Heart left ventricle (tissue), 16 donors: ENCODE results near the gene TNFSF11. TPM values are rescaled to one million over a fixed set of nuclear protein-coding genes. Genes with fewer than 3 reads are reported as not detected.

Source experiments
- ATAC-seq, 4 donors: fragments of 200-7000 bp; cut with Tn5 transposase; one replicate each; pipeline ENCODE4 v1.9.1; 2020 to 2022; ENCODE audit warnings: moderate library complexity in 4 of 4, mild to moderate bottlenecking in 3 of 4, moderate number of reproducible peaks in 1 of 4
- DNase-seq, 5 donors: peaks; one replicate each; pipeline ENCODE4 v3.0.0-alpha.2; 2020
- H3K27ac ChIP-seq, 12 donors: fragments of 200-600 bp; sonication (generic) in 4 of 12; one replicate each; pipeline versions ENCODE4 v1.5.0 to v1.8.0; 2016 to 2022; ENCODE audit warnings: mild to moderate bottlenecking in 2 of 12
- H3K27me3 ChIP-seq, 9 donors: fragments of 200-600 bp; sonication (generic) in 2 of 9; one replicate each; pipeline versions ENCODE4 v1.5.1 to v1.8.0; 2016 to 2022; ENCODE audit warnings: mild to moderate bottlenecking in 3 of 9
- H3K36me3 ChIP-seq, 9 donors: fragments of 200-600 bp; sonication (generic) in 2 of 9; one replicate each; pipeline versions ENCODE4 v1.5.0 to v1.8.0; 2018 to 2022; ENCODE audit warnings: mild to moderate bottlenecking in 2 of 9
- H3K4me1 ChIP-seq, 12 donors: fragments of 200-600 bp; sonication (generic) in 4 of 12; one replicate each; pipeline versions ENCODE4 v1.5.0 to v1.8.0; 2016 to 2022; ENCODE audit warnings: mild to moderate bottlenecking in 3 of 12
- H3K4me3 ChIP-seq, 12 donors: fragments of 200-600 bp; sonication (generic) in 4 of 12; one replicate each; pipeline versions ENCODE4 v1.5.0 to v1.8.0; 2017 to 2022; ENCODE audit warnings: mild to moderate bottlenecking in 9 of 12, moderate library complexity in 4 of 12
- H3K9me3 ChIP-seq, 12 donors: fragments of 200-600 bp; sonication (generic) in 4 of 12; one replicate each; pipeline versions ENCODE4 v1.5.0 to v1.8.0; 2016 to 2022; ENCODE audit warnings: mild to moderate bottlenecking in 1 of 12
- POLR2A ChIP-seq, 2 donors: fragments of 450-650 bp; IDR thresholded peaks; one replicate each; pipeline ENCODE4 v1.6.1; 2017; ENCODE audit warnings: antibody characterized with exemption in 2 of 2, mild to moderate bottlenecking in 2 of 2, moderate library complexity in 2 of 2
- WGBS, 4 donors: extraction: QIAGEN DNeasy Blood & Tissue Kit in 2 of 4; methylation state at CpG; one replicate each; pipeline versions ENCODE4 v1.1.5 to v1.1.7; 2013 to 2018; 5-methylcytosine and 5-hydroxymethylcytosine counted together
- intact Hi-C, 10 donors: fragments of 100-400 bp; cut with DNase I; formaldehyde crosslinking; loops; one replicate each; pipeline versions ENCODE4 v1.11.1 to v1.14.2; 2022
- polyA plus RNA-seq, 2 donors: library from polyadenylated mRNA; stranded (reverse); fragments of 200-250 nt; gene quantifications; one replicate each; pipeline ENCODE4 v1.2.3, GENCODE V29; 2013
- total RNA-seq, 9 donors: library from RNA; depleted of rRNA in 2 of 9; stranded (reverse); fragments of >200 nt in 2 of 9; fragmentation: NEBNext Ultra II Directional in 3 of 9; extraction: Animal tissue kit (Norgen Biotek cat#: 25700) in 3 of 9; gene quantifications; one replicate each; pipeline versions ENCODE4 v1.1.0 to v1.2.4, GENCODE V29; 2016 to 2023
- TF ChIP-seq, protein P1 (sequence below), 12 donors: fragments of 200-600 bp; sonication (generic) in 4 of 12; IDR thresholded peaks; one replicate each; pipeline versions ENCODE4 v1.5.0 to v1.8.0; 2018 to 2022; ENCODE audit warnings: antibody characterized with exemption in 12 of 12, mild to moderate bottlenecking in 5 of 12
- donor health status: ischemic (EF 13 %, LVEDD 7.1; RV severe dilation, severe dysfunction).
- donor health status: healthy with polysubstance abuse.
- donor health status: DM: no; HTN: yes; CAD: no.
- donor health status: DM: no; HTN: no; CAD: no.
- donor health status: ischemic (EF 25% LVEDD 6.9; RV normal size, moderate dysfunction).
- donor health status: ischemic (EF 25% LVEDD 5.7; RV mildly dilated, moderate dysfunction).
- donor health status: healthy.
- donor health status: DM: yes; HTN: yes; CAD: no.
- donor health status: ischemic (EF 35%, LVEDD 5.7; RV mildly dilated, moderate dysfunction).
- donor health status: nonischemic (EF 11% LVEDD 7.7; RV severe dilation, severe dysfunction).
- donor health status: DM: yes; HTN: yes; CAD: no.
- donor health status: PGD.
- donor health status: ischemic (EF 29% LVEDD 5.4; RV normal size, mild dysfunction).
- donor health status: nonischemic (EF 23%, LVEDD 6.1; RV moderate dilation, normal function).

Gene TNFSF11
- total and polyA plus RNA-seq, 11 donors: not detected

DNA sequence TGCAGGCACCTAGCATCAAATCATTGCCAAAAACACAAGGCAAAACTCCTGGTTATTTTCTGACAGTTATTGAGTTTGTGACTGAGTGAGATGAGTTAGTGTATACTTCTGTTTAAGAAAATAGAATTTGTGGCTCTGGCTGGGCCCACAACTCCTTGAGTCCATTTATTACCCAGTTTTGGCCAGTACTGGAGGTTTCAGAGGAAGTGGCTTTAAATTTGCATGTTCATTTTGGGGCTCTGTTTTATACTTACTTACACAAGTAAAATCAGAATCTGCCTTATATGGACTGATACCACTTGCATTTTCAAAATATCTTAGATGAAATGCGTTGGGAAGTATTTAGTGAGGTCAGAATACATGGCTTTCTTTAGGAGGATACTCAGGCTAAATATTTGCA lies 29.0 kb downstream of the TNFSF11 start:
- H3K27ac ChIP-seq: no peak overlapping the region
- WGBS, 4 donors: 65 to 86% (median 79%) methylated on average over 1 of the region's 1 CpG
- no peaks in the 10 kb centered on the region for H3K36me3 ChIP-seq
- H3K4me3 ChIP-seq: no peak overlapping the region
- H3K4me1 ChIP-seq: no peaks in the 10 kb centered on the region
- ATAC-seq: no peak
- peaks cover 0 to 8% (median 0%) of the 10 kb centered on the region in 9 donors for H3K27me3 ChIP-seq
- DNase-seq: no peak
- intact Hi-C loops: no loop called here
- no peaks in the 10 kb centered on the region for H3K9me3 ChIP-seq
- TF ChIP-seq POLR2A (IDR thresholded peaks at IDR 0.05): no peak
- TF ChIP-seq, protein P1, sequence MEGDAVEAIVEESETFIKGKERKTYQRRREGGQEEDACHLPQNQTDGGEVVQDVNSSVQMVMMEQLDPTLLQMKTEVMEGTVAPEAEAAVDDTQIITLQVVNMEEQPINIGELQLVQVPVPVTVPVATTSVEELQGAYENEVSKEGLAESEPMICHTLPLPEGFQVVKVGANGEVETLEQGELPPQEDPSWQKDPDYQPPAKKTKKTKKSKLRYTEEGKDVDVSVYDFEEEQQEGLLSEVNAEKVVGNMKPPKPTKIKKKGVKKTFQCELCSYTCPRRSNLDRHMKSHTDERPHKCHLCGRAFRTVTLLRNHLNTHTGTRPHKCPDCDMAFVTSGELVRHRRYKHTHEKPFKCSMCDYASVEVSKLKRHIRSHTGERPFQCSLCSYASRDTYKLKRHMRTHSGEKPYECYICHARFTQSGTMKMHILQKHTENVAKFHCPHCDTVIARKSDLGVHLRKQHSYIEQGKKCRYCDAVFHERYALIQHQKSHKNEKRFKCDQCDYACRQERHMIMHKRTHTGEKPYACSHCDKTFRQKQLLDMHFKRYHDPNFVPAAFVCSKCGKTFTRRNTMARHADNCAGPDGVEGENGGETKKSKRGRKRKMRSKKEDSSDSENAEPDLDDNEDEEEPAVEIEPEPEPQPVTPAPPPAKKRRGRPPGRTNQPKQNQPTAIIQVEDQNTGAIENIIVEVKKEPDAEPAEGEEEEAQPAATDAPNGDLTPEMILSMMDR (IDR thresholded peaks at IDR 0.05): no peak

DNA sequence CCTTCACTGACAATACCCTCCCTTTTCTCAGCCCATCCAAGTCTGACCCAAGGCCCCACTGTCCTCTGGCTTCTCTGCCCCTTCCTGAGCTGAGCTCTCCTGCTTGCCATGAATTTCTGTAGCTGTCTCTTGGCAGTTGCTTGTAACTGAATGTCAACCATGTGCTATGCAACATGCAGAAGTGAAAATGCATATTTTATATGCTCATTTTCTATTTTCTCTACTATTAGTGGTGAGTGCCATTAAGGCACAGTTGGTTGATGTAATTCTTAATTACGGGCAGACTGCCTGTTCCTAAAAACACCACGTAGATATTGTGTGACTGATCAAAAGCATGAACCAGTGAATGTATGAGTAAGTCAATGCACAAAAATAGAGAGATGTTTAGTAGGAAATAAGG lies 29.6 kb downstream of the TNFSF11 start:
- peaks cover 0 to 5% (median 0%) of the 10 kb centered on the region in 9 donors for H3K27me3 ChIP-seq
- no peak overlapping the region for H3K27ac ChIP-seq
- H3K4me1 ChIP-seq: no peaks in the 10 kb centered on the region
- no peaks in the 10 kb centered on the region for H3K9me3 ChIP-seq
- ATAC-seq (no peak), DNase-seq (no peak)
- WGBS, 4 donors: 86 to 99% (median 92%) methylated on average over 2 of the region's 2 CpGs
- no peak for TF ChIP-seq POLR2A (IDR thresholded peaks at IDR 0.05)
- H3K4me3 ChIP-seq: no peak overlapping the region
- no peaks in the 10 kb centered on the region for H3K36me3 ChIP-seq
- intact Hi-C loops: no loop called here

DNA sequence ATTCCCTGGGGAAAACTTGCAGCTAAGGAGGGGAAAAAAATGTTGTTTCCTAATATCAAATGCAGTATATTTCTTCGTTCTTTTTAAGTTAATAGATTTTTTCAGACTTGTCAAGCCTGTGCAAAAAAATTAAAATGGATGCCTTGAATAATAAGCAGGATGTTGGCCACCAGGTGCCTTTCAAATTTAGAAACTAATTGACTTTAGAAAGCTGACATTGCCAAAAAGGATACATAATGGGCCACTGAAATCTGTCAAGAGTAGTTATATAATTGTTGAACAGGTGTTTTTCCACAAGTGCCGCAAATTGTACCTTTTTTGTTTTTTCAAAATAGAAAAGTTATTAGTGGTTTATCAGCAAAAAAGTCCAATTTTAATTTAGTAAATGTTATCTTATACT lies 33.6 kb downstream of the TNFSF11 start:
- ATAC-seq (no peak), DNase-seq (no peak)
- H3K36me3 ChIP-seq: no peaks in the 10 kb centered on the region
- peaks cover 0 to 9% (median 0%) of the 10 kb centered on the region in 9 donors for H3K27me3 ChIP-seq
- 79 to 84% (median 81%) methylated on average over 2 of the region's 2 CpGs for WGBS, 4 donors
- no peaks in the 10 kb centered on the region for H3K9me3 ChIP-seq
- H3K27ac ChIP-seq: no peak overlapping the region
- no peak for TF ChIP-seq POLR2A (IDR thresholded peaks at IDR 0.05)
- TF ChIP-seq, protein P1 (IDR thresholded peaks at IDR 0.05): no peak
- H3K4me3 ChIP-seq: no peak overlapping the region
- no peaks in the 10 kb centered on the region for H3K4me1 ChIP-seq
- intact Hi-C loops: no loop called here

DNA sequence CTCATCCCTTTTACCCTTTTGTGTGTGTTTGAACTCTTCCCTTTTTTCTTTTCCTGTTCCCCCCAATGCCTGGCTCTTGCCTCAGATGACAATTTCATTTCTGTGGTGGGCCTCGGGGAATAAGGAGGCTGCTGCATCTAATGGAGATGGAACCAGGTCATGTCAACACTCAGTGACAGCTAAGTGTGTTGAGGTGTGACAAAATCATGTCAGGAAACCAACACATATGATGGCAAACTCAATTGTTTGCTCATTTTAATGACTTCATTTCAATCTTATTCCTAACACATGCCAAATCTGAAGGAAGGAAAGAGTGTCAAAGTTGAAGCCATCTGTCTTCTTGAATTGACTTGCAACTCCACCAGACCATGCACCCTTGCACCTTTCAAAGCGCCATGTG lies 36.7 kb downstream of the TNFSF11 start:
- intact Hi-C loops: no loop called here

More for the DNA sequence above, 36.7 kb downstream of the TNFSF11 start:
- 67 to 87% (median 85%) methylated on average over 2 of the region's 2 CpGs for WGBS, 4 donors
- Histone ChIP-seq H3K27me3 (peaks cover 0 to 19% (median 0%) of the 10 kb centered on the region in 9 donors), H3K4me1 (no peaks in the 10 kb centered on the region), H3K9me3 (no peaks in the 10 kb centered on the region), H3K36me3 (no peaks in the 10 kb centered on the region), H3K27ac (no peak overlapping the region), H3K4me3 (no peak overlapping the region)
- DNase-seq (no peak), ATAC-seq (no peak)
- TF ChIP-seq POLR2A (IDR thresholded peaks at IDR 0.05): no peak
- TF ChIP-seq, protein P1 (IDR thresholded peaks at IDR 0.05): no peak
